ENCODE results near the gene PKNOX2.

The PKNOX2 gene

GRCh38 chr11:125426818-125427528 lies 262.4 kb downstream of the PKNOX2 start:
- no peak overlapping the region for H3K4me3 ChIP-seq (ENCODE audit: low read length)
- no peak overlapping the region for H3K9ac ChIP-seq (ENCODE audit: low read depth, low read length)
- WGBS, result 74% methylated on average over 14 of the region's 14 CpGs
- H3K27ac ChIP-seq (ENCODE audit: low read depth, low read length), result no peak overlapping the region
- H3K36me3 ChIP-seq (ENCODE audit: insufficient read depth, low read length), result no peaks in the 10 kb centered on the region
- no peaks in the 10 kb centered on the region for H3K9me3 ChIP-seq (ENCODE audit: insufficient read depth, low read depth, low read length)
- H3K4me1 ChIP-seq (ENCODE audit: insufficient read depth, low read length), result peaks cover 4% of the 10 kb centered on the region; the same call in 1 of the 2 replicates
- no peaks in the 10 kb centered on the region for H3K27me3 ChIP-seq (ENCODE audit: insufficient read depth, low read length)

DNA sequence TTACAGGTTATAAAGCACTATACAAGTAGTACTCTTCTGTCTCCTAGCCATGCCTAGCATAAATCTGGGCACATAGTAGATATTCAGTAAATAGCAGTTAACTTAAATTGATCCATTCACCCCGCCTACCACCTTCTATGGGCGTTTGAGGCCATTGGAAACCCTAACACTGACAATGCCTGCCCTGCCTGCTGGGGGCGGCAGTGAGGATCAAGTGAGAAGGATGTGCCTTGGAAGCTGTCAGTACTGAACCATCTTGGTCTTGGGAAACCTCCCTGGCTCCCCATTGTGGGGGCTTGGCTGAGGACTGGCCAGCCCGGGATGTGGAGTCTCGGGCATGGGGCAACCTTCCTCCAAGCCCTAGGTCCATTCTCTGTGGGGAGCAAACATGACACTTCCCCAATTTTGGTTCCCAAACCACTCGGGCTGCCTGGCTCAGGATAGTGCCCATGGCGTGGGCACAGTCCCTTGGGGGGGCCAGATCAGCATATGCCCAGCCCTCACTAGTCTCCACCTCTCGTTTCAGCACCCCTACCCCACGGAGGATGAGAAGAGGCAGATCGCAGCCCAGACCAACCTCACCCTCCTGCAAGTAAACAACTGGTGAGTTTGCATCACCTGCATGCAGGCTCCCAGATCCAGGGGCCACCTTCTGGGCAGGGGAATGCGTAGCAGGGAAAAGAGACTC lies 264.1 kb downstream of the PKNOX2 start:
- 79% methylated on average over 11 of the region's 11 CpGs for WGBS
- Histone ChIP-seq H3K27me3 (ENCODE audit: insufficient read depth, low read length) (no peaks in the 10 kb centered on the region), H3K4me1 (ENCODE audit: insufficient read depth, low read length) (peaks cover 4% of the 10 kb centered on the region; the same call in 1 of the 2 replicates), H3K27ac (ENCODE audit: low read depth, low read length) (no peak overlapping the region), H3K4me3 (ENCODE audit: low read length) (no peak overlapping the region), H3K36me3 (ENCODE audit: insufficient read depth, low read length) (no peaks in the 10 kb centered on the region), H3K9ac (ENCODE audit: low read depth, low read length) (no peak overlapping the region), H3K9me3 (ENCODE audit: insufficient read depth, low read depth, low read length) (no peaks in the 10 kb centered on the region)

GRCh38 chr11:125429174-125429707 lies 264.7 kb downstream of the PKNOX2 start:
- Histone ChIP-seq H3K4me1 (ENCODE audit: insufficient read depth, low read length) (peaks cover 4% of the 10 kb centered on the region; the same call in 1 of the 2 replicates), H3K27me3 (ENCODE audit: insufficient read depth, low read length) (no peaks in the 10 kb centered on the region), H3K36me3 (ENCODE audit: insufficient read depth, low read length) (no peaks in the 10 kb centered on the region), H3K27ac (ENCODE audit: low read depth, low read length) (no peak overlapping the region), H3K9ac (ENCODE audit: low read depth, low read length) (no peak overlapping the region), H3K9me3 (ENCODE audit: insufficient read depth, low read depth, low read length) (no peaks in the 10 kb centered on the region), H3K4me3 (ENCODE audit: low read length) (no peak overlapping the region)
- WGBS, result 32% methylated on average over 6 of the region's 6 CpGs

- peaks cover 6% of the 10 kb centered on the region for H3K4me1 ChIP-seq (ENCODE audit: insufficient read depth, low read length)
- no peaks in the 10 kb centered on the region for H3K27me3 ChIP-seq (ENCODE audit: insufficient read depth, low read length)
- no peak overlapping the region for H3K27ac ChIP-seq (ENCODE audit: low read depth, low read length)
- H3K4me3 ChIP-seq (ENCODE audit: low read length), result no peak overlapping the region
- H3K9me3 ChIP-seq (ENCODE audit: insufficient read depth, low read depth, low read length), result no peaks in the 10 kb centered on the region
- H3K9ac ChIP-seq (ENCODE audit: low read depth, low read length), result no peak overlapping the region
- no peaks in the 10 kb centered on the region for H3K36me3 ChIP-seq (ENCODE audit: insufficient read depth, low read length)
- 93% methylated on average over 17 of the region's 18 CpGs for WGBS
These were observed 265.5 kb downstream of the PKNOX2 start for GRCh38 chr11:125429807-125430678.

DNA sequence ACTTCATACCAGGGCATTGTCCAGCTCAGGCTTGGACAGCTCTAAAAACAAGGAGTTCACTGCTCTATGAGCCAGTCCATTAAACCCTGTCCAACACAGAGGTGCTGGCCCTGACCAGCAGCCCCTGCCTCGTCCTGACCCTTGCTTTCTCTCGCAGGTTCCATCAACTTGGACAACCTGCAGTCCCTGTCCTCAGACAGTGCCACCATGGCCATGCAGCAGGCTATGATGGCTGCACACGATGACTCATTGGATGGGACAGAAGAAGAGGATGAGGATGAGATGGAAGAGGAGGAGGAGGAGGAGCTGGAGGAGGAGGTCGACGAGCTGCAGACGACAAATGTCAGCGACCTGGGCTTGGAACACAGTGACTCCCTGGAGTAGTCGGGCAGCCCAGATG lies 266.5 kb downstream of the PKNOX2 start:
- no peaks in the 10 kb centered on the region for H3K9me3 ChIP-seq (ENCODE audit: insufficient read depth, low read depth, low read length)
- H3K4me1 ChIP-seq (ENCODE audit: insufficient read depth, low read length), result peaks cover 16% of the 10 kb centered on the region
- H3K9ac ChIP-seq (ENCODE audit: low read depth, low read length), result no peak overlapping the region
- no peaks in the 10 kb centered on the region for H3K36me3 ChIP-seq (ENCODE audit: insufficient read depth, low read length)
- no peaks in the 10 kb centered on the region for H3K27me3 ChIP-seq (ENCODE audit: insufficient read depth, low read length)
- H3K27ac ChIP-seq (ENCODE audit: low read depth, low read length), result no peak overlapping the region
- H3K4me3 ChIP-seq (ENCODE audit: low read length), result no peak overlapping the region
- 87% methylated on average over 8 of the region's 8 CpGs for WGBS

- peaks cover 19% of the 10 kb centered on the region for H3K4me1 ChIP-seq (ENCODE audit: insufficient read depth, low read length)
- no peaks in the 10 kb centered on the region for H3K36me3 ChIP-seq (ENCODE audit: insufficient read depth, low read length)
- no peak overlapping the region for H3K27ac ChIP-seq (ENCODE audit: low read depth, low read length)
- H3K4me3 ChIP-seq (ENCODE audit: low read length), result no peak overlapping the region
- no peaks in the 10 kb centered on the region for H3K9me3 ChIP-seq (ENCODE audit: insufficient read depth, low read depth, low read length)
- H3K27me3 ChIP-seq (ENCODE audit: insufficient read depth, low read length), result no peaks in the 10 kb centered on the region
- WGBS, result 90% methylated on average over 8 of the region's 8 CpGs
- no peak overlapping the region for H3K9ac ChIP-seq (ENCODE audit: low read depth, low read length)
These were observed 266.9 kb downstream of the PKNOX2 start for GRCh38 chr11:125431481-125431880.

DNA sequence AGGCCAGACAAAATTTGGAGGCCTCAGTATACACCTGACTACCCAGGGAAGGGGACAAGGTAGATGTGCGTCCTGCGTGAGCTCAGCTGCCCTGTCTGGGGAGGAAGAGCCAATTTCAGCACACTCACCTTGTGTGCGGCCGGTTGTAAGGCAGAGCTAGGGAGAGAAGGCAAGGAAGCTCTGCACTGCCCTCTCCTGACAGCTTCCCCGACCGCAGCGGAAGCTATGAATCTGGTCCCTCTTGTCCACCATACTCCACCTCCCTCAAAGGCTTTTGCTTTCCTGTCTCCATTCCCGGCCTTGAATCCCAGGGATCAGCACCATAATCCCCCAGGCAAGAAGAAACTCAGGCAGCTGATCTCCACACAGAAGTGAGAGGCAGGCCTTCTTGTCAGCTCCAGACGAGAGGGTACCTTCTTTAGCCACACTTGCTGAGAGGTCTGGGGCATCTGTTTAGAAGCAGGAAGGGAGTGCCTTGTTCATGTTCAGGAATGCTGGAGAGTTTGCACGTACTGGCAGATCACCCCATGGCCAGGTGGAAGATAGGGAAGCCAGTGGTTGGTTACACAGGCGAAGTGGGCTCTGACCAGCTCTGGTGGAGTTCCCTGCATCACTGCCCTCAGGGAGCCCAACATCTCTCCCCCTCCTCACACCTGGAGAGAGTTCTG lies 269.0 kb downstream of the PKNOX2 start:
- H3K9ac ChIP-seq (ENCODE audit: low read depth, low read length), result no peak overlapping the region

GRCh38 chr11:125435461-125436238 lies 271.1 kb downstream of the PKNOX2 start:
- Histone ChIP-seq H3K9me3 (ENCODE audit: insufficient read depth, low read depth, low read length) (no peaks in the 10 kb centered on the region), H3K9ac (ENCODE audit: low read depth, low read length) (no peak overlapping the region), H3K4me3 (ENCODE audit: low read length) (no peak overlapping the region), H3K4me1 (ENCODE audit: insufficient read depth, low read length) (peaks cover 15% of the 10 kb centered on the region), H3K36me3 (ENCODE audit: insufficient read depth, low read length) (no peaks in the 10 kb centered on the region), H3K27ac (ENCODE audit: low read depth, low read length) (no peak overlapping the region), H3K27me3 (ENCODE audit: insufficient read depth, low read length) (no peaks in the 10 kb centered on the region)
- WGBS, result 58% methylated on average over 7 of the region's 9 CpGs

More for the DNA sequence above, 269.0 kb downstream of the PKNOX2 start:
- H3K36me3 ChIP-seq (ENCODE audit: insufficient read depth, low read length), result no peaks in the 10 kb centered on the region
- H3K27me3 ChIP-seq (ENCODE audit: insufficient read depth, low read length), result no peaks in the 10 kb centered on the region
- H3K9me3 ChIP-seq (ENCODE audit: insufficient read depth, low read depth, low read length), result no peaks in the 10 kb centered on the region
- peaks cover 15% of the 10 kb centered on the region for H3K4me1 ChIP-seq (ENCODE audit: insufficient read depth, low read length)
- H3K27ac ChIP-seq (ENCODE audit: low read depth, low read length), result no peak overlapping the region
- no peak overlapping the region for H3K4me3 ChIP-seq (ENCODE audit: low read length)
- 30% methylated on average over 11 of the region's 11 CpGs for WGBS

DNA sequence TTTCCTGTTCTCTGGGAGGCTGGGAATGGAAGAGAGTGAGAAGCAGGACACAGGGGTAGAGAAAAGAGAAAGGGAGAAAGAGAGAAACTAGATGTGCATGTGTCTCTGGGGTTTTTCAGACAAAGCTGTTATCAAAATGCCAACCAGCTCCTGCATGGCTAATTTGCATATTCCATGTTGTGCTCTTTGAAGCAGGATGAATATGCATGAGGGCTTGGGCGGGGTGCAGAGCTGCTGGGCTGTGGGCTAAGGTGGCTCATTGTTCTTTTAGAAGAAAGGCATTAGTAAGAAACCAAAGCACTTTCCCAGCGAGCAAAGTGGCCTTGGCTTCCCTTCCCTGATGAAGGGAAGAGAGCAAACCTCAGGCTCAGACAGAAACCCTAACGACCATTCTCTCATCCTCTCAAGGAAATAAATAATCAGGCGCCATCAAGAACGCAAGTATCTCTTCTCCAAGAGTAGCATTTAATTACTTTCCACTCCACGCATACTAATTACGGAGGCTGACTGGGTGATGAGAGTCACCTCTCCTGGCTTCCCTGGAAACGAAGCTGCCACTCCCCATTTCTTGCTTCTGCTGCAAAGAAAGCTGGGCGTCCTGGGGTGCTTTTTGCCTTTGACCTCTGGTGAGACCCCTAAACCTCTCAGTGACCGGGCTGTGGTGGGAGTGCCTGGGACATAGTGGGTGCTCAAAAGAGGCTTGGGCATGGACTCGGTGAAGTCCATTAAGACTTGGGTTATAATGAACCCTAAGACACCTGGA lies 277.3 kb downstream of the PKNOX2 start:
- WGBS, result 50% methylated on average over 11 of the region's 11 CpGs

More for the DNA sequence above, 277.3 kb downstream of the PKNOX2 start:
- peaks cover 41% of the 10 kb centered on the region for H3K4me1 ChIP-seq (ENCODE audit: insufficient read depth, low read length)
- H3K9ac ChIP-seq (ENCODE audit: low read depth, low read length), result no peak overlapping the region
- peak overlapping the region; percentile 21; the same call in 1 of the 2 replicates for H3K27ac ChIP-seq (ENCODE audit: low read depth, low read length)
- no peaks in the 10 kb centered on the region for H3K27me3 ChIP-seq (ENCODE audit: insufficient read depth, low read length)
- H3K9me3 ChIP-seq (ENCODE audit: insufficient read depth, low read depth, low read length), result no peaks in the 10 kb centered on the region
- H3K36me3 ChIP-seq (ENCODE audit: insufficient read depth, low read length), result peaks cover 3% of the 10 kb centered on the region
- peak overlapping the region; percentile 9; the same call in 1 of the 2 replicates for H3K4me3 ChIP-seq (ENCODE audit: low read length)
